Heart left ventricle (tissue), 16 donors: Measurements from ENCODE around the gene HYLS1. TPM values are rescaled to one million over a fixed set of nuclear protein-coding genes. Genes with fewer than 3 reads are reported as not detected.

ENCODE experiments used
- ATAC-seq, 4 donors: fragments of 200-7000 bp; cut with Tn5 transposase; one replicate each; pipeline ENCODE4 v1.9.1; 2020 to 2022; ENCODE audit warnings: moderate library complexity in 4 of 4, mild to moderate bottlenecking in 3 of 4, moderate number of reproducible peaks in 1 of 4
- DNase-seq, 5 donors: peaks; one replicate each; pipeline ENCODE4 v3.0.0-alpha.2; 2020
- H3K27ac ChIP-seq, 12 donors: fragments of 200-600 bp; sonication (generic) in 4 of 12; one replicate each; pipeline versions ENCODE4 v1.5.0 to v1.8.0; 2016 to 2022; ENCODE audit warnings: mild to moderate bottlenecking in 2 of 12
- H3K27me3 ChIP-seq, 9 donors: fragments of 200-600 bp; sonication (generic) in 2 of 9; one replicate each; pipeline versions ENCODE4 v1.5.1 to v1.8.0; 2016 to 2022; ENCODE audit warnings: mild to moderate bottlenecking in 3 of 9
- H3K36me3 ChIP-seq, 9 donors: fragments of 200-600 bp; sonication (generic) in 2 of 9; one replicate each; pipeline versions ENCODE4 v1.5.0 to v1.8.0; 2018 to 2022; ENCODE audit warnings: mild to moderate bottlenecking in 2 of 9
- H3K4me1 ChIP-seq, 12 donors: fragments of 200-600 bp; sonication (generic) in 4 of 12; one replicate each; pipeline versions ENCODE4 v1.5.0 to v1.8.0; 2016 to 2022; ENCODE audit warnings: mild to moderate bottlenecking in 3 of 12
- H3K4me3 ChIP-seq, 12 donors: fragments of 200-600 bp; sonication (generic) in 4 of 12; one replicate each; pipeline versions ENCODE4 v1.5.0 to v1.8.0; 2017 to 2022; ENCODE audit warnings: mild to moderate bottlenecking in 9 of 12, moderate library complexity in 4 of 12
- H3K9me3 ChIP-seq, 12 donors: fragments of 200-600 bp; sonication (generic) in 4 of 12; one replicate each; pipeline versions ENCODE4 v1.5.0 to v1.8.0; 2016 to 2022; ENCODE audit warnings: mild to moderate bottlenecking in 1 of 12
- POLR2A ChIP-seq, 2 donors: fragments of 450-650 bp; IDR thresholded peaks; one replicate each; pipeline ENCODE4 v1.6.1; 2017; ENCODE audit warnings: antibody characterized with exemption in 2 of 2, mild to moderate bottlenecking in 2 of 2, moderate library complexity in 2 of 2
- WGBS, 4 donors: extraction: QIAGEN DNeasy Blood & Tissue Kit in 2 of 4; methylation state at CpG; one replicate each; pipeline versions ENCODE4 v1.1.5 to v1.1.7; 2013 to 2018; 5-methylcytosine and 5-hydroxymethylcytosine counted together
- intact Hi-C, 10 donors: fragments of 100-400 bp; cut with DNase I; formaldehyde crosslinking; loops; one replicate each; pipeline versions ENCODE4 v1.11.1 to v1.14.2; 2022
- polyA plus RNA-seq, 2 donors: library from polyadenylated mRNA; stranded (reverse); fragments of 200-250 nt; gene quantifications; one replicate each; pipeline ENCODE4 v1.2.3, GENCODE V29; 2013
- total RNA-seq, 9 donors: library from RNA; depleted of rRNA in 2 of 9; stranded (reverse); fragments of >200 nt in 2 of 9; fragmentation: NEBNext Ultra II Directional in 3 of 9; extraction: Animal tissue kit (Norgen Biotek cat#: 25700) in 3 of 9; gene quantifications; one replicate each; pipeline versions ENCODE4 v1.1.0 to v1.2.4, GENCODE V29; 2016 to 2023
- TF ChIP-seq, protein P1 (sequence below), 12 donors: fragments of 200-600 bp; sonication (generic) in 4 of 12; IDR thresholded peaks; one replicate each; pipeline versions ENCODE4 v1.5.0 to v1.8.0; 2018 to 2022; ENCODE audit warnings: antibody characterized with exemption in 12 of 12, mild to moderate bottlenecking in 5 of 12
- donor health status: ischemic (EF 13 %, LVEDD 7.1; RV severe dilation, severe dysfunction).
- donor health status: healthy with polysubstance abuse.
- donor health status: DM: no; HTN: yes; CAD: no.
- donor health status: DM: no; HTN: no; CAD: no.
- donor health status: ischemic (EF 25% LVEDD 6.9; RV normal size, moderate dysfunction).
- donor health status: ischemic (EF 25% LVEDD 5.7; RV mildly dilated, moderate dysfunction).
- donor health status: healthy.
- donor health status: DM: yes; HTN: yes; CAD: no.
- donor health status: ischemic (EF 35%, LVEDD 5.7; RV mildly dilated, moderate dysfunction).
- donor health status: nonischemic (EF 11% LVEDD 7.7; RV severe dilation, severe dysfunction).
- donor health status: DM: yes; HTN: yes; CAD: no.
- donor health status: PGD.
- donor health status: ischemic (EF 29% LVEDD 5.4; RV normal size, mild dysfunction).
- donor health status: nonischemic (EF 23%, LVEDD 6.1; RV moderate dilation, normal function).

HYLS1 gene
- total and polyA plus RNA-seq, 11 donors = 3.0 to 6.9 (median 4.3) TPM

DNA sequence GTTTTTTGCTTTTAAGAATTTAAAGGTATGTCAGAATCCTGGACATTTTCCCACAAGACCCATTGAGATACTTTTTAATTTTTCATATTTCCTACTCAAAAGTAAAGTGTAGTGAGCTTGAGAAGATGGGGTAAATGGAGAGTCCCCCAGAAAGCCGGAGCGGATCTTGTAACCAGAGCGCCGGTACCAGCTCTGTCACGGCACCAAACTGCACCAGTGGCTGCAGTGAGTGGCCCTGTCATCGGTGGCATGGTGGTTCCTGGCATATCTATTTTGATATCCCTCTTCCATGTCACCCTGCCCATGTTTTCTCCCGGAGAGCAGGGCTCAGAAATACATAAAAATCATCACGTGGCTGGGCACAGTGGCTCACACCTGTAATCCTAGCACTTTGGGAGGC is 36.2 kb downstream of the HYLS1 start:
- Histone ChIP-seq H3K27me3 (peaks cover 0 to 13% (median 0%) of the 10 kb centered on the region in 9 donors), H3K9me3 (no peaks in the 10 kb centered on the region), H3K4me1 (no peaks in the 10 kb centered on the region), H3K27ac (no peak overlapping the region), H3K4me3 (no peak overlapping the region), H3K36me3 (no peaks in the 10 kb centered on the region)
- DNase-seq = no peak
- intact Hi-C loops = loop anchor here in 7 of 10 donors (1.0 to 5.0 kb wide), 4 partner anchors 269 to 271 kb away; no protein-coding TSS in a partner anchor
- WGBS, 4 donors = 85 to 96% (median 92%) methylated on average over 8 of the region's 8 CpGs
- no peak for ATAC-seq
- TF ChIP-seq, protein P1, sequence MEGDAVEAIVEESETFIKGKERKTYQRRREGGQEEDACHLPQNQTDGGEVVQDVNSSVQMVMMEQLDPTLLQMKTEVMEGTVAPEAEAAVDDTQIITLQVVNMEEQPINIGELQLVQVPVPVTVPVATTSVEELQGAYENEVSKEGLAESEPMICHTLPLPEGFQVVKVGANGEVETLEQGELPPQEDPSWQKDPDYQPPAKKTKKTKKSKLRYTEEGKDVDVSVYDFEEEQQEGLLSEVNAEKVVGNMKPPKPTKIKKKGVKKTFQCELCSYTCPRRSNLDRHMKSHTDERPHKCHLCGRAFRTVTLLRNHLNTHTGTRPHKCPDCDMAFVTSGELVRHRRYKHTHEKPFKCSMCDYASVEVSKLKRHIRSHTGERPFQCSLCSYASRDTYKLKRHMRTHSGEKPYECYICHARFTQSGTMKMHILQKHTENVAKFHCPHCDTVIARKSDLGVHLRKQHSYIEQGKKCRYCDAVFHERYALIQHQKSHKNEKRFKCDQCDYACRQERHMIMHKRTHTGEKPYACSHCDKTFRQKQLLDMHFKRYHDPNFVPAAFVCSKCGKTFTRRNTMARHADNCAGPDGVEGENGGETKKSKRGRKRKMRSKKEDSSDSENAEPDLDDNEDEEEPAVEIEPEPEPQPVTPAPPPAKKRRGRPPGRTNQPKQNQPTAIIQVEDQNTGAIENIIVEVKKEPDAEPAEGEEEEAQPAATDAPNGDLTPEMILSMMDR (IDR thresholded peaks at IDR 0.05) = no peak
- TF ChIP-seq POLR2A (IDR thresholded peaks at IDR 0.05) = no peak

DNA sequence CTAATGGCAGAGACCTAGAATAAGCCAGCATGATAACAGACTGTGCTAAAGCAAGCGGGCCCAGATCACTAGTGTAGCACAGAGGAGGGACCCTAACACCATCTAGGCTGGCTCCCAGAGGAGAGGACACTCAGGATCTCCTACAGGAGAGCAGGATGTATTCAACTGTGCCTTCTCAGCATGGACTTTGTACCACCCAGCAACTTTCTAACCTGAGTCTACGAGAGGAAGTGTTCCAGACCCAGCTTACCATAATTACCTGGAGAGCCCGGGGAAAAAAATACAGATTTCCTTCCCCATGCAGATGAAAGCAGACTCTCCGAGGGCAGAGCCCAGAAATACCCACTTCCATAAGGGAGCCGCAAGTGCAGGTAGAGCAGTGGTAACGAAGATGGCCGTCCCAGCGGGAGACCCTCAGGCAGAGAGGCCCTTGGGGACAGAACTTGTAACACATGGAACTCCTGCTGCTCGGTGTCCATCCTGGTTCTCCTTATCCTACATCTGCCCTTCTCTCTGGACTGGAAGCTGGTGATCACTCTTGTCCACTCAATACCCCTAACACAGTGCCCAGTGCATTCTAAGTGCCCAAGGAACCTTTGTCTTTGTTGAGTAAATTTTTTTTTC is 37.0 kb downstream of the HYLS1 start:
- intact Hi-C loops = loop anchor here in 4 of 10 donors (1.0 to 5.0 kb wide), 3 partner anchors 268 to 343 kb away; partner anchors contain the start of genes FOXRED1 (in 1 of the 4) and SRPRA (in 1 of the 4)
- ATAC-seq = no peak
- no peak overlapping the region for H3K27ac ChIP-seq
- H3K27me3 ChIP-seq = peaks cover 0 to 10% (median 0%) of the 10 kb centered on the region in 9 donors
- no peak overlapping the region for H3K4me3 ChIP-seq
- TF ChIP-seq POLR2A (IDR thresholded peaks at IDR 0.05) = no peak
- TF ChIP-seq, protein P1 (IDR thresholded peaks at IDR 0.05) = no peak
- H3K36me3 ChIP-seq = no peaks in the 10 kb centered on the region
- 79 to 89% (median 87%) methylated on average over 9 of the region's 9 CpGs for whole genome bisulfite sequencing, 4 donors
- H3K4me1 ChIP-seq = no peaks in the 10 kb centered on the region
- DNase-seq = no peak
- H3K9me3 ChIP-seq = no peaks in the 10 kb centered on the region

DNA sequence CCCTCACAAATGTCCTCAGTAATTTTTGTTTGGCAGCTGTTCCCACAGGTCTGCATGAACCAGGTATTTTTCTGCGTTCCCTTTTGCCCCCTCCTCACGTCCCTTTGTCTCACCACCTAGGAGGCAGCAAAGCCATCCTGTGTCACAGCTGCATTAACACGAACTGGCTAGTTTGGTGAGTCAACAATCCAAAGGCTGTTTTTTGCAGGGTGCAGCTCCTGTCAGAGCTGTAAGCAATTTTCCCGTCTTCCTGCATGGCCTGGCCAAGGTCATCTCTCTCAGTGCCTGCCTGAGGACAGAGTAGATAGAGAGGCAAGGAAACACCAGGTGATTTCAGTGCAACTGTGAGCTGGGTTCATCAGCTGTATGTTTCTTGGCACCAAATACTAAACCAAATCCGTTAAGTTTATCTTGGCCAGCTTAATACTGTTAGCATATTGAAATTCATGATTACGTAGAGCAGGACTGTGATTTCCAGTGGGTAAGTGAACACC is 37.8 kb downstream of the HYLS1 start:
- Histone ChIP-seq H3K4me1 (no peaks in the 10 kb centered on the region), H3K36me3 (no peaks in the 10 kb centered on the region), H3K9me3 (no peaks in the 10 kb centered on the region), H3K27ac (no peak overlapping the region), H3K27me3 (peaks cover 0 to 6% (median 0%) of the 10 kb centered on the region in 9 donors), H3K4me3 (no peak overlapping the region)
- intact Hi-C loops = loop anchor here in 3 of 10 donors (1.0 to 5.0 kb wide), 3 partner anchors 267 to 342 kb away; partner anchors contain the start of genes FOXRED1 (in 1 of the 3) and SRPRA (in 1 of the 3)
- TF ChIP-seq, protein P1 (IDR thresholded peaks at IDR 0.05) = no peak
- no peak for TF ChIP-seq POLR2A (IDR thresholded peaks at IDR 0.05)
- DNase-seq = no peak
- WGBS, 4 donors = 53 to 61% (median 57%) methylated on average over 6 of the region's 6 CpGs
- ATAC-seq = no peak

DNA sequence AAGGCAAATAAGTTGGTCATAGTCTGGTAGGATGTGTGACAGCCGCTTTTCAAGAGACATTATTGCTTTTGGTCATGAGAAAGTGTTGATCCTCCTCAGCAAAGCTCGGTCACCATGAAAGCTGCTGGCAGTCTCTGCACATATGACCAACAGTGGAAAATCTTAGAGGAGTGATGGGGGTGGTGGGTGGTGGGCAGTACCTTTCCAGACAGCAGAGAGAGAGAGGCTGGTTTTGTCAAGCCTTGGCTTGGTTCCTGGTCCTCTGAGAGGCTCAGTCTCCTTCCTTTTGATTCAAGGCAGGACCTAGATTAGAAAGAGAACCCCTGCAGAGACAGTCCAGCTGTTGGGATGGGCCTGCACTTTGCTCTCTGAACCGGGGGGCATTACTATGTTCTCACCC is 38.3 kb downstream of the HYLS1 start:
- intact Hi-C loops = loop anchor here in 3 of 10 donors (1.0 to 5.0 kb wide), 3 partner anchors 266 to 341 kb away; partner anchors contain the start of genes FOXRED1 (in 1 of the 3) and SRPRA (in 1 of the 3)
- H3K27ac ChIP-seq = no peak overlapping the region
- ATAC-seq (no peak), DNase-seq (no peak)
- no peaks in the 10 kb centered on the region for H3K4me1 ChIP-seq
- H3K4me3 ChIP-seq = no peak overlapping the region
- TF ChIP-seq POLR2A (IDR thresholded peaks at IDR 0.05) = no peak
- TF ChIP-seq, protein P1 (IDR thresholded peaks at IDR 0.05) = no peak
- H3K27me3 ChIP-seq = peaks cover 0 to 6% (median 0%) of the 10 kb centered on the region in 9 donors
- no peaks in the 10 kb centered on the region for H3K9me3 ChIP-seq
- 71 to 83% (median 72%) methylated on average over 3 of the region's 3 CpGs for WGBS, 4 donors
- H3K36me3 ChIP-seq = no peaks in the 10 kb centered on the region
